Measurements from ENCODE around the gene MMP24OS. TPM values are rescaled to one million over a fixed set of nuclear protein-coding genes. Genes with fewer than 3 reads are reported as not detected.

The MMP24OS gene
- total and polyA plus RNA-seq, 2 donors (not counting 3 experiments of a cell fraction or from before 2014, with no cell fraction given): 35.1 to 55.6 TPM

DNA sequence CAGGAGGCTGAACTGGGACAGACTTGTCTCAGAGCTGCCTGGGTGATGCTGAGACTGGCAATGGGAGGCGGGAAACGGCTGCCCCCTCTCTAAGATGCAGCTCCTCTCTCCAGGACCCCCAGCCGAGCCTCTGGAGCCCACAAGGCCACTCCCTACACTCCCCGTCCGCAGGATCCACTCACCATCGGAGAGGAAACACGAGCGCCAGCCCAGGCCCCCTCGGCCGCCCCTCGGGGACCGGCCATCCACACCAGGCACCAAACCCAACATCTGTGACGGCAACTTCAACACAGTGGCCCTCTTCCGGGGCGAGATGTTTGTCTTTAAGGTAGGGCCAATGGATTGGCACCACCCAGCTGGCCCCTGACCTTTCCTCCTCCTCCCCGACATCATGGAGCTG, 10.8 kb downstream of the MMP24OS start:
- POLR2A ChIA-PET: no interaction called here
- H3K4me1 ChIP-seq (ENCODE audit: control insufficient read depth, extremely low read depth, insufficient read depth, low read length): peaks cover 3% of the 10 kb centered on the region
- no peak overlapping the region for H3K4me3 ChIP-seq (replicated peaks in 1 of 3; ENCODE audit: insufficient read depth in 1 of 3, low read depth in 1 of 3, low read length in 3 of 3)
- intact Hi-C loops (cut with micrococcal nuclease) (no loop called here), dilution Hi-C loops (cut with MboI; ENCODE audit: extremely low pct_ligation_motif_present, low sequenced_read_pairs) (loop anchor here (25.0 kb wide), 1 partner anchor 430 kb away; the partner anchor contains the start of gene NCOA6)
- H3K9ac ChIP-seq (replicated peaks; ENCODE audit: extremely low read depth, insufficient read depth, low read length): no peak overlapping the region
- H3K9me3 ChIP-seq (replicated peaks; ENCODE audit: control insufficient read depth, insufficient read depth, low read length): no peaks in the 10 kb centered on the region
- no peak overlapping the region for H3K4me2 ChIP-seq (ENCODE audit: insufficient read depth, low read length)
- no peak for DNase-seq (ENCODE audit: low read depth, low spot score)
- no peaks in the 10 kb centered on the region for H4K20me1 ChIP-seq (replicated peaks; ENCODE audit: control insufficient read depth, extremely low read depth, insufficient read depth, low read length)
- no peak overlapping the region for H3K27ac ChIP-seq (ENCODE audit: insufficient read depth, low read depth, low read length)
- H3K27me3 ChIP-seq (ENCODE audit: control insufficient read depth in 2 of 2, insufficient read depth in 2 of 2, low read length in 2 of 2): no peaks in the 10 kb centered on the region
- no peaks in the 10 kb centered on the region for H3K36me3 ChIP-seq (ENCODE audit: control insufficient read depth in 2 of 2, extremely low read depth in 1 of 2, insufficient read depth in 2 of 2, low read length in 2 of 2)
- TF ChIP-seq MYC (IDR thresholded peaks at IDR 0.05; ENCODE audit: low read depth, low read length) (no peak), MAX (IDR thresholded peaks at IDR 0.05; ENCODE audit: insufficient read depth, insufficient read length) (no peak), POLR2A (IDR thresholded peaks at IDR 0.05; ENCODE audit: low read depth, low read length) (no peak)
- CTCF ChIA-PET: interaction anchor here (0.9 to 11.4 kb wide), 4 partner anchors 57 to 393 kb away, joined by 3 to 177 read pairs (median 60); partner anchors contain the start of gene EDEM2
- FAIRE-seq: no peak
- H3K9me1 ChIP-seq (replicated peaks; ENCODE audit: control insufficient read depth, extremely low read depth, insufficient read depth, low read length): no peaks in the 10 kb centered on the region
- H3K79me2 ChIP-seq (ENCODE audit: control insufficient read depth, insufficient read depth, low read length): no peaks in the 10 kb centered on the region
- H2AFZ ChIP-seq (ENCODE audit: low read depth, low read length): no peak overlapping the region
- no TSS peak for BruUV-seq (replicated peaks)

DNA sequence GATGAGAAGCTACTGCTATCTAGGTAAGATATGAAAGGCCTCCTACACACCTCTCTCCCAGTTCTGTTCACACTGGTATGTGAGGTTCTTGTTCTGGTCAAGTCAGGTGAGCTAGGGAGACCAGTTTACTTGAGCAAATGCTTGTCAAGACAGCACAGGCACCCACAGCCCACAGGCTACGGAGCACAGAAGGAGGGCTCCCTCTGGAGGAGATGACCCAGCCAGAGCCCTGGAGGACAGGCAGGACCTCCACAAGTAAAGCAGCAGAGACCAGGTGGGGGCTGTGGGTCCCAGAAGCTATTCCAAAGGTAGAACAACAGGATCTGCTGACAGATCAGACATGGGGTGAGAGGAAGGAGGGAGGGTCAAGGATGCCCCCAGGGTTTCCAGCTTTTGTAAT, 13.2 kb downstream of the MMP24OS start:
- H3K79me2 ChIP-seq (ENCODE audit: control insufficient read depth, insufficient read depth, low read length): no peaks in the 10 kb centered on the region
- H4K20me1 ChIP-seq (replicated peaks; ENCODE audit: control insufficient read depth, extremely low read depth, insufficient read depth, low read length): no peaks in the 10 kb centered on the region
- no peaks in the 10 kb centered on the region for H3K9me3 ChIP-seq (replicated peaks; ENCODE audit: control insufficient read depth, insufficient read depth, low read length)
- CTCF ChIA-PET: interaction anchor here (0.9 to 11.4 kb wide), 10 partner anchors 14 to 429 kb away, joined by 3 to 177 read pairs (median 4); partner anchors contain the start of gene EDEM2
- H3K9me1 ChIP-seq (replicated peaks; ENCODE audit: control insufficient read depth, extremely low read depth, insufficient read depth, low read length): no peaks in the 10 kb centered on the region
- H3K36me3 ChIP-seq (ENCODE audit: control insufficient read depth in 2 of 2, extremely low read depth in 1 of 2, insufficient read depth in 2 of 2, low read length in 2 of 2): no peaks in the 10 kb centered on the region
- H3K4me2 ChIP-seq (ENCODE audit: insufficient read depth, low read length): no peak overlapping the region
- no peak overlapping the region for H3K4me3 ChIP-seq (replicated peaks in 1 of 3; ENCODE audit: insufficient read depth in 1 of 3, low read depth in 1 of 3, low read length in 3 of 3)
- intact Hi-C loops (cut with micrococcal nuclease): no loop called here
- no peak for TF ChIP-seq POLR2A (IDR thresholded peaks at IDR 0.05; ENCODE audit: low read depth, low read length)
- TF ChIP-seq EZH2 (IDR thresholded peaks at IDR 0.05; ENCODE audit: borderline replicate concordance, low read depth, low read length, severe bottlenecking): no peak
- no peak for TF ChIP-seq FOS (IDR thresholded peaks at IDR 0.05; ENCODE audit: borderline replicate concordance, insufficient read depth, low read length)
- TF ChIP-seq JUN (IDR thresholded peaks at IDR 0.05; ENCODE audit: borderline replicate concordance, insufficient read depth, insufficient read length, low read depth): no peak
- peak in 1 of 2 donors; percentile 52 for TF ChIP-seq CTCF (IDR thresholded peaks at IDR 0.05; ENCODE audit: extremely low read depth in 1 of 2, insufficient read depth in 1 of 2, low read depth in 1 of 2, low read length in 2 of 2)
- H3K27me3 ChIP-seq (ENCODE audit: control insufficient read depth in 2 of 2, insufficient read depth in 2 of 2, low read length in 2 of 2): no peaks in the 10 kb centered on the region
- FAIRE-seq (no peak), DNase-seq (ENCODE audit: low read depth, low spot score) (peak; percentile 44)
- no TSS peak for BruUV-seq (replicated peaks)
- H2AFZ ChIP-seq (ENCODE audit: low read depth, low read length): no peak overlapping the region
- dilution Hi-C loops (cut with MboI; ENCODE audit: extremely low pct_ligation_motif_present, low sequenced_read_pairs): loop anchor here (25.0 kb wide), 1 partner anchor 427 kb away; the partner anchor contains the start of gene NCOA6
- POLR2A ChIA-PET: interaction anchor here (0.6 to 0.7 kb wide), 3 partner anchors 93 to 149 kb away, joined by 3 to 17 read pairs (median 3); no protein-coding TSS in a partner anchor
- peaks cover 3% of the 10 kb centered on the region for H3K4me1 ChIP-seq (ENCODE audit: control insufficient read depth, extremely low read depth, insufficient read depth, low read length)
- no peak overlapping the region for H3K9ac ChIP-seq (replicated peaks; ENCODE audit: extremely low read depth, insufficient read depth, low read length)
- H3K27ac ChIP-seq (ENCODE audit: insufficient read depth, low read depth, low read length): no peak overlapping the region
